Liver (tissue), 3 donors: ENCODE results near the gene OPTC.

Experiments
- CTCF ChIP-seq: fragments of 150-350 bp; IDR thresholded peaks from 2 replicates; pipeline ENCODE4 v1.5.1; 2017; ENCODE audit warnings: improper control_type of control experiment, low read depth, low read length; ENCODE audit not compliant: missing input control
- RAD21 ChIP-seq, 2 donors: IDR thresholded peaks; 2 replicates each; pipeline ENCODE4 v1.6.1; 2016; ENCODE audit warnings: antibody characterized with exemption in 2 of 2, mild to moderate bottlenecking in 2 of 2
- ZBTB33 ChIP-seq: IDR thresholded peaks from 2 replicates; pipeline ENCODE4 v1.6.1; 2016; ENCODE audit warnings: antibody characterized with exemption
- donor health status: healthy.
- donor health status: healthy.

- no peak for TF ChIP-seq CTCF
- no peak for TF ChIP-seq RAD21 (IDR thresholded peaks at IDR 0.05)
- TF ChIP-seq ZBTB33: no peak
Observed at GRCh38 chr1:203528063-203528462, 34.1 kb downstream of the OPTC start.
